ENCODE data around the gene TRAK1.

DNA sequence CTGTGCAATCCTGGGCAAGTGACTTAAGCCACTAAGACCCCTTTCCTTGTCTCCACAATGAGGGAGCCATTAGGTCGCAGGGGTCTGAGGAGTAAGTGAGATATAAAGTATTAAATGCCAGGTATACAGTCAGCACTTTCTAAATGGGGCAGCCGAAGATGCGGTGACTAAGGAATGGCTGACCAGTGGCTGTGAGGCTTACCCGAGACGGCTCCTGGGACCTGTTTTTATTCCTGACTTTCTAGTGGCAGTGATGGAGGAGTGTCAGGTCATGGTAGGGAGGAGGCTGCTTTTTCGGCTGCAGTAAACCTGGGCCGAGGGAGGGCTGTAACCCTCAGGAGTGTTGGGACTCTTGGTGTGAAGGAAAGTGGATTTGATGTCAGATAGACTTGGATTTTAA lies 52.3 kb downstream of the TRAK1 start:
- TF ChIP-seq CTCF (IDR thresholded peaks at IDR 0.05; ENCODE audit: insufficient read depth, low read length) (no peak), POLR2AphosphoS5 (IDR thresholded peaks at IDR 0.05; ENCODE audit: low read depth) (no peak)
- TF ChIP-seq, protein P1, sequence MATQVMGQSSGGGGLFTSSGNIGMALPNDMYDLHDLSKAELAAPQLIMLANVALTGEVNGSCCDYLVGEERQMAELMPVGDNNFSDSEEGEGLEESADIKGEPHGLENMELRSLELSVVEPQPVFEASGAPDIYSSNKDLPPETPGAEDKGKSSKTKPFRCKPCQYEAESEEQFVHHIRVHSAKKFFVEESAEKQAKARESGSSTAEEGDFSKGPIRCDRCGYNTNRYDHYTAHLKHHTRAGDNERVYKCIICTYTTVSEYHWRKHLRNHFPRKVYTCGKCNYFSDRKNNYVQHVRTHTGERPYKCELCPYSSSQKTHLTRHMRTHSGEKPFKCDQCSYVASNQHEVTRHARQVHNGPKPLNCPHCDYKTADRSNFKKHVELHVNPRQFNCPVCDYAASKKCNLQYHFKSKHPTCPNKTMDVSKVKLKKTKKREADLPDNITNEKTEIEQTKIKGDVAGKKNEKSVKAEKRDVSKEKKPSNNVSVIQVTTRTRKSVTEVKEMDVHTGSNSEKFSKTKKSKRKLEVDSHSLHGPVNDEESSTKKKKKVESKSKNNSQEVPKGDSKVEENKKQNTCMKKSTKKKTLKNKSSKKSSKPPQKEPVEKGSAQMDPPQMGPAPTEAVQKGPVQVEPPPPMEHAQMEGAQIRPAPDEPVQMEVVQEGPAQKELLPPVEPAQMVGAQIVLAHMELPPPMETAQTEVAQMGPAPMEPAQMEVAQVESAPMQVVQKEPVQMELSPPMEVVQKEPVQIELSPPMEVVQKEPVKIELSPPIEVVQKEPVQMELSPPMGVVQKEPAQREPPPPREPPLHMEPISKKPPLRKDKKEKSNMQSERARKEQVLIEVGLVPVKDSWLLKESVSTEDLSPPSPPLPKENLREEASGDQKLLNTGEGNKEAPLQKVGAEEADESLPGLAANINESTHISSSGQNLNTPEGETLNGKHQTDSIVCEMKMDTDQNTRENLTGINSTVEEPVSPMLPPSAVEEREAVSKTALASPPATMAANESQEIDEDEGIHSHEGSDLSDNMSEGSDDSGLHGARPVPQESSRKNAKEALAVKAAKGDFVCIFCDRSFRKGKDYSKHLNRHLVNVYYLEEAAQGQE (IDR thresholded peaks at IDR 0.05; ENCODE audit: insufficient replicate concordance, low read depth): no peak
